CD4-positive, CD25-positive, alpha-beta regulatory T cell (primary cell): ENCODE measurements around the gene KIF26B. TPM values are rescaled to one million over a fixed set of nuclear protein-coding genes. Genes with fewer than 3 reads are reported as not detected.

Experiments
- ATAC-seq, 2 donors: fragments of 150-1000 bp; cut with Tn5 transposase; one replicate each; pipeline ENCODE4 v1.10.0; 2021; ENCODE audit warnings: low read depth in 2 of 2, moderate number of reproducible peaks in 2 of 2, moderate library complexity in 1 of 2
- DNase-seq, 3 donors: peaks; one replicate each; pipeline versions ENCODE4 v3.0.0 to v3.0.0-alpha.2; 2012 to 2022; ENCODE audit warnings: mixed read lengths in 1 of 3
- H3K27ac ChIP-seq: one replicate; pipeline ENCODE4 v1.7.0; 2013; ENCODE audit warnings: mild to moderate bottlenecking, low read length; ENCODE audit not compliant: insufficient read depth, poor library complexity, severe bottlenecking
- H3K27me3 ChIP-seq: one replicate; pipeline ENCODE4 v1.7.0; 2013; ENCODE audit warnings: low read length; ENCODE audit not compliant: control insufficient read depth, insufficient read depth
- H3K36me3 ChIP-seq: one replicate; pipeline ENCODE4 v1.7.0; 2013; ENCODE audit warnings: mild to moderate bottlenecking, low read length, moderate library complexity; ENCODE audit not compliant: control insufficient read depth, insufficient read depth
- H3K4me1 ChIP-seq: 2 replicates; pipeline ENCODE4 v1.7.0; 2013; ENCODE audit warnings: mild to moderate bottlenecking, low read length; ENCODE audit not compliant: insufficient read depth, control insufficient read depth, poor library complexity, severe bottlenecking
- H3K4me3 ChIP-seq: one replicate; pipeline ENCODE4 v1.7.0; 2013; ENCODE audit warnings: low read depth, mild to moderate bottlenecking, low read length, moderate library complexity
- H3K9me3 ChIP-seq, 2 experiments: 1 replicate in 1 of 2; 2 replicates in 1 of 2; pipeline ENCODE4 v1.7.0; 2013; ENCODE audit warnings: low read length in 2 of 2, mild to moderate bottlenecking in 1 of 2, moderate library complexity in 1 of 2; ENCODE audit not compliant: control insufficient read depth in 2 of 2
- H3K27ac Mint-ChIP-seq, 3 donors: one replicate each; pipeline ENCODE4 v1.8.0; 2020 to 2022; ENCODE audit warnings: mild to moderate bottlenecking in 3 of 3, mixed read lengths in 3 of 3, moderate library complexity in 2 of 3
- H3K27me3 Mint-ChIP-seq: one replicate; pipeline ENCODE4 v1.8.0; 2022; ENCODE audit warnings: mild to moderate bottlenecking, mixed read lengths
- H3K36me3 Mint-ChIP-seq: one replicate; pipeline ENCODE4 v1.8.0; 2020; ENCODE audit warnings: mixed read lengths
- H3K4me1 Mint-ChIP-seq, 4 donors: one replicate each; pipeline ENCODE4 v1.8.0; 2020 to 2022; ENCODE audit warnings: mixed read lengths in 4 of 4, mild to moderate bottlenecking in 1 of 4
- H3K4me3 Mint-ChIP-seq, 4 donors: one replicate each; pipeline ENCODE4 v1.8.0; 2020 to 2022; ENCODE audit warnings: mild to moderate bottlenecking in 4 of 4, mixed read lengths in 4 of 4, moderate library complexity in 3 of 4
- H3K9me3 Mint-ChIP-seq, 7 donors: one replicate each; pipeline ENCODE4 v1.8.0; 2020 to 2022; ENCODE audit warnings: mixed read lengths in 7 of 7, mild to moderate bottlenecking in 3 of 7, moderate library complexity in 2 of 7
- polyA plus RNA-seq, 4 donors: library from polyadenylated mRNA; unstranded; fragments of 300-500 nt; fragmentation: Illumina TruSeq; gene quantifications; one replicate each; pipeline ENCODE4 v1.2.3, GENCODE V29; 2021
- total RNA-seq: library from RNA; stranded (reverse); gene quantifications from one replicate; pipeline ENCODE4 v1.2.3, GENCODE V29; 2022

KIF26B gene
- total and polyA plus RNA-seq, 5 donors from 2014 or later, result not detected

- no peak overlapping the region for H3K4me3 ChIP-seq
- Mint-ChIP-seq H3K27me3 (peaks cover 4% of the 10 kb centered on the region), H3K4me3 (no peak overlapping the region), H3K36me3 (no peaks in the 10 kb centered on the region), H3K4me1 (no peaks in the 10 kb centered on the region), H3K9me3 (peaks cover 0 to 1% (median 0%) of the 10 kb centered on the region in 7 donors), H3K27ac (no peak overlapping the region)
- DNase-seq (no peak), ATAC-seq (no peak)
- H3K27ac ChIP-seq, result no peak overlapping the region
- no peaks in the 10 kb centered on the region for H3K4me1 ChIP-seq
- H3K36me3 ChIP-seq, result no peaks in the 10 kb centered on the region
- no peaks in the 10 kb centered on the region for H3K9me3 ChIP-seq
- no peaks in the 10 kb centered on the region for H3K27me3 ChIP-seq
Measured at GRCh38 chr1:245453541-245453940, 298.8 kb downstream of the KIF26B start.

GRCh38 chr1:245454051-245454450 lies 299.3 kb downstream of the KIF26B start:
- Histone ChIP-seq H3K4me3 (no peak overlapping the region), H3K27ac (no peak overlapping the region), H3K9me3 (no peaks in the 10 kb centered on the region), H3K36me3 (no peaks in the 10 kb centered on the region), H3K27me3 (no peaks in the 10 kb centered on the region), H3K4me1 (no peaks in the 10 kb centered on the region)
- Mint-ChIP-seq H3K27ac (no peak overlapping the region), H3K36me3 (no peaks in the 10 kb centered on the region), H3K4me1 (no peaks in the 10 kb centered on the region), H3K27me3 (peaks cover 4% of the 10 kb centered on the region), H3K9me3 (peaks cover 0 to 1% (median 0%) of the 10 kb centered on the region in 7 donors), H3K4me3 (no peak overlapping the region)
- ATAC-seq, result no peak
- DNase-seq, result no peak

- DNase-seq, result no peak
- H3K27ac Mint-ChIP-seq, result no peak overlapping the region
- H3K9me3 Mint-ChIP-seq, result peaks cover 0 to 1% (median 0%) of the 10 kb centered on the region in 7 donors
- no peaks in the 10 kb centered on the region for H3K9me3 ChIP-seq
- H3K27me3 ChIP-seq, result no peaks in the 10 kb centered on the region
- H3K36me3 Mint-ChIP-seq, result no peaks in the 10 kb centered on the region
- no peaks in the 10 kb centered on the region for H3K4me1 Mint-ChIP-seq
- no peak for ATAC-seq
- no peaks in the 10 kb centered on the region for H3K4me1 ChIP-seq
- H3K36me3 ChIP-seq, result no peaks in the 10 kb centered on the region
- H3K4me3 Mint-ChIP-seq, result no peak overlapping the region
- H3K27me3 Mint-ChIP-seq, result peaks cover 4% of the 10 kb centered on the region
- H3K27ac ChIP-seq, result no peak overlapping the region
- no peak overlapping the region for H3K4me3 ChIP-seq
Measured at GRCh38 chr1:245457562-245457961, 302.8 kb downstream of the KIF26B start.

- H3K27me3 ChIP-seq, result no peaks in the 10 kb centered on the region
- no peak overlapping the region for H3K4me3 ChIP-seq
- H3K27ac Mint-ChIP-seq, result no peak overlapping the region
- H3K9me3 ChIP-seq, result no peaks in the 10 kb centered on the region
- no peak for DNase-seq
- no peak overlapping the region for H3K27ac ChIP-seq
- no peak for ATAC-seq
- H3K36me3 Mint-ChIP-seq, result no peaks in the 10 kb centered on the region
- no peaks in the 10 kb centered on the region for H3K4me1 ChIP-seq
- no peak overlapping the region for H3K4me3 Mint-ChIP-seq
- H3K4me1 Mint-ChIP-seq, result no peaks in the 10 kb centered on the region
- peaks cover 4% of the 10 kb centered on the region for H3K27me3 Mint-ChIP-seq
- peaks cover 0 to 1% (median 0%) of the 10 kb centered on the region in 7 donors for H3K9me3 Mint-ChIP-seq
- H3K36me3 ChIP-seq, result no peaks in the 10 kb centered on the region
Measured at GRCh38 chr1:245458234-245458633, 303.4 kb downstream of the KIF26B start.

- no peaks in the 10 kb centered on the region for H3K4me1 ChIP-seq
- H3K9me3 Mint-ChIP-seq, result peaks cover 0 to 1% (median 0%) of the 10 kb centered on the region in 7 donors
- H3K27me3 Mint-ChIP-seq, result peaks cover 4% of the 10 kb centered on the region
- no peaks in the 10 kb centered on the region for H3K36me3 Mint-ChIP-seq
- H3K36me3 ChIP-seq, result no peaks in the 10 kb centered on the region
- DNase-seq (no peak), ATAC-seq (no peak)
- no peak overlapping the region for H3K27ac Mint-ChIP-seq
- no peak overlapping the region for H3K4me3 ChIP-seq
- no peaks in the 10 kb centered on the region for H3K4me1 Mint-ChIP-seq
- no peaks in the 10 kb centered on the region for H3K9me3 ChIP-seq
- H3K27ac ChIP-seq, result no peak overlapping the region
- no peak overlapping the region for H3K4me3 Mint-ChIP-seq
- no peaks in the 10 kb centered on the region for H3K27me3 ChIP-seq
Measured at GRCh38 chr1:245458761-245459174, 304.0 kb downstream of the KIF26B start.

- ATAC-seq, result no peak
- Mint-ChIP-seq H3K4me1 (no peaks in the 10 kb centered on the region), H3K27ac (no peak overlapping the region), H3K4me3 (no peak overlapping the region), H3K27me3 (peaks cover 3% of the 10 kb centered on the region), H3K9me3 (no peaks in the 10 kb centered on the region), H3K36me3 (no peaks in the 10 kb centered on the region)
- no peaks in the 10 kb centered on the region for H3K27me3 ChIP-seq
- no peak overlapping the region for H3K27ac ChIP-seq
- H3K36me3 ChIP-seq, result no peaks in the 10 kb centered on the region
- H3K4me3 ChIP-seq, result no peak overlapping the region
- no peaks in the 10 kb centered on the region for H3K4me1 ChIP-seq
- no peaks in the 10 kb centered on the region for H3K9me3 ChIP-seq
- no peak for DNase-seq
Measured at GRCh38 chr1:245459621-245460020, 304.8 kb downstream of the KIF26B start.

- Mint-ChIP-seq H3K4me1 (no peaks in the 10 kb centered on the region), H3K9me3 (no peaks in the 10 kb centered on the region), H3K27ac (no peak overlapping the region), H3K4me3 (no peak overlapping the region), H3K36me3 (no peaks in the 10 kb centered on the region), H3K27me3 (no peaks in the 10 kb centered on the region)
- Histone ChIP-seq H3K36me3 (no peaks in the 10 kb centered on the region), H3K27ac (no peak overlapping the region), H3K27me3 (no peaks in the 10 kb centered on the region), H3K4me1 (no peaks in the 10 kb centered on the region), H3K9me3 (no peaks in the 10 kb centered on the region), H3K4me3 (no peak overlapping the region)
- DNase-seq, result no peak
- no peak for ATAC-seq
Measured at GRCh38 chr1:245461681-245462080, 306.9 kb downstream of the KIF26B start.

GRCh38 chr1:245462161-245462560 lies 307.4 kb downstream of the KIF26B start:
- no peaks in the 10 kb centered on the region for H3K9me3 Mint-ChIP-seq
- DNase-seq (no peak), ATAC-seq (no peak)
- no peaks in the 10 kb centered on the region for H3K36me3 Mint-ChIP-seq
- Histone ChIP-seq H3K36me3 (no peaks in the 10 kb centered on the region), H3K27me3 (no peaks in the 10 kb centered on the region), H3K4me1 (no peaks in the 10 kb centered on the region), H3K4me3 (no peak overlapping the region), H3K9me3 (no peaks in the 10 kb centered on the region), H3K27ac (no peak overlapping the region)
- H3K4me3 Mint-ChIP-seq, result no peak overlapping the region
- no peaks in the 10 kb centered on the region for H3K4me1 Mint-ChIP-seq
- H3K27me3 Mint-ChIP-seq, result no peaks in the 10 kb centered on the region
- H3K27ac Mint-ChIP-seq, result no peak overlapping the region
